H9 (cell line): Measurements from ENCODE around the gene SETBP1. TPM values are rescaled to one million over a fixed set of nuclear protein-coding genes. Genes with fewer than 3 reads are reported as not detected.

ENCODE experiments used
- DNase-seq: peaks from one replicate; pipeline ENCODE4 v3.0.0-alpha.2; 2017
- H2AFZ ChIP-seq: one replicate; pipeline ENCODE4 v1.6.1; 2013; ENCODE audit warnings: mild to moderate bottlenecking, low read length, control low read depth, moderate library complexity
- H2AK5ac ChIP-seq: 2 replicates; pipeline ENCODE4 v1.6.1; 2013; ENCODE audit warnings: low read length, control low read depth, mixed read lengths; ENCODE audit not compliant: insufficient read length
- H2BK120ac ChIP-seq: one replicate; pipeline ENCODE4 v1.6.1; 2013; ENCODE audit warnings: low read depth, mild to moderate bottlenecking, low read length, control low read depth, inconsistent platforms; ENCODE audit not compliant: poor library complexity, severe bottlenecking
- H2BK12ac ChIP-seq: 2 replicates; pipeline ENCODE4 v1.6.1; 2013; ENCODE audit warnings: low read length, control low read depth, mixed read lengths, low read depth; ENCODE audit not compliant: insufficient read length
- H2BK15ac ChIP-seq: 2 replicates; pipeline ENCODE4 v1.6.1; 2013; ENCODE audit warnings: low read depth, low read length, control low read depth
- H2BK20ac ChIP-seq: one replicate; pipeline ENCODE4 v1.6.1; 2013; ENCODE audit warnings: low read depth, mild to moderate bottlenecking, low read length, control low read depth, inconsistent platforms; ENCODE audit not compliant: poor library complexity, severe bottlenecking
- H2BK5ac ChIP-seq: 2 replicates; pipeline ENCODE4 v1.6.1; 2013; ENCODE audit warnings: low read length, control low read depth, mixed read lengths; ENCODE audit not compliant: insufficient read length
- H3K14ac ChIP-seq: 2 replicates; pipeline ENCODE4 v1.6.1; 2013; ENCODE audit warnings: low read length, control low read depth; ENCODE audit not compliant: insufficient read depth
- H3K18ac ChIP-seq: 2 replicates; pipeline ENCODE4 v1.6.1; 2013; ENCODE audit warnings: low read depth, mild to moderate bottlenecking, mixed read lengths, low read length, control low read depth; ENCODE audit not compliant: insufficient read length
- H3K23ac ChIP-seq: 2 replicates; pipeline ENCODE4 v1.6.1; 2013; ENCODE audit warnings: low read length, control low read depth, mixed read lengths, low read depth; ENCODE audit not compliant: insufficient read length
- H3K23me2 ChIP-seq: 2 replicates; pipeline ENCODE4 v1.6.1; 2013; ENCODE audit warnings: low read depth, mild to moderate bottlenecking, mixed read lengths, low read length, control low read depth; ENCODE audit not compliant: insufficient read length, poor library complexity, severe bottlenecking
- H3K27ac ChIP-seq: 2 replicates; pipeline ENCODE4 v1.5.1; 2013; ENCODE audit warnings: low read length, control low read depth, mixed read lengths, low read depth; ENCODE audit not compliant: insufficient read length
- H3K27me3 ChIP-seq: 2 replicates; pipeline ENCODE4 v1.6.1; 2013; ENCODE audit warnings: low read length, control low read depth, inconsistent platforms; ENCODE audit not compliant: insufficient read depth
- H3K4ac ChIP-seq: 2 replicates; pipeline ENCODE4 v1.6.1; 2013; ENCODE audit warnings: low read depth, mild to moderate bottlenecking, control low read depth, inconsistent platforms, low read length, moderate library complexity
- H3K4me1 ChIP-seq: 2 replicates; pipeline ENCODE4 v1.6.1; 2013; ENCODE audit warnings: low read length, control low read depth, inconsistent platforms; ENCODE audit not compliant: insufficient read depth
- H3K4me2 ChIP-seq: 2 replicates; pipeline ENCODE4 v1.6.1; 2013; ENCODE audit warnings: low read length, control low read depth, mixed read lengths; ENCODE audit not compliant: insufficient read length, insufficient read depth
- H3K56ac ChIP-seq: 2 replicates; pipeline ENCODE4 v1.6.1; 2013; ENCODE audit warnings: low read depth, mild to moderate bottlenecking, mixed read lengths, low read length, control low read depth; ENCODE audit not compliant: insufficient read length
- H3K79me1 ChIP-seq: 2 replicates; pipeline ENCODE4 v1.6.1; 2013; ENCODE audit warnings: low read depth, mild to moderate bottlenecking, moderate library complexity, low read length, control low read depth, inconsistent platforms; ENCODE audit not compliant: insufficient read depth, poor library complexity, severe bottlenecking
- H3K79me2 ChIP-seq: 2 replicates; pipeline ENCODE4 v1.6.1; 2013; ENCODE audit warnings: low read length, control low read depth, inconsistent platforms; ENCODE audit not compliant: insufficient read depth
- H3K9ac ChIP-seq: 2 replicates; pipeline ENCODE4 v1.6.1; 2013; ENCODE audit warnings: low read length, control low read depth, mixed read lengths; ENCODE audit not compliant: insufficient read length; ENCODE audit errors: extremely low read depth
- H3K9me3 ChIP-seq: one replicate; pipeline ENCODE4 v1.6.1; 2013; ENCODE audit warnings: low read depth, low read length, inconsistent platforms; ENCODE audit not compliant: control insufficient read depth
- H3T11ph ChIP-seq: one replicate; pipeline ENCODE4 v1.6.1; 2013; ENCODE audit warnings: mild to moderate bottlenecking, low read length, control low read depth, inconsistent platforms
- H4K20me1 ChIP-seq: one replicate; pipeline ENCODE4 v1.6.1; 2013; ENCODE audit not compliant: control insufficient read depth, insufficient read length, insufficient read depth
- H4K5ac ChIP-seq: 2 replicates; pipeline ENCODE4 v1.6.1; 2013; ENCODE audit warnings: low read depth, mild to moderate bottlenecking, mixed read lengths, low read length, control low read depth; ENCODE audit not compliant: insufficient read length
- H4K8ac ChIP-seq: replicated peaks from 2 replicates; pipeline ENCODE4 v1.6.1; 2013; ENCODE audit warnings: low read length, control low read depth, mixed read lengths, low read depth; ENCODE audit not compliant: insufficient read length
- H4K91ac ChIP-seq: 2 replicates; pipeline ENCODE4 v1.6.1; 2013; ENCODE audit warnings: low read depth, mild to moderate bottlenecking, moderate library complexity, mixed read lengths, low read length, control low read depth; ENCODE audit not compliant: insufficient read length
- H3K27ac Mint-ChIP-seq, 3 experiments: 2 replicates in 2 of 3; 3 replicates in 1 of 3; pipeline ENCODE4 v1.8.0; 2020 to 2021; ENCODE audit warnings: mixed read lengths in 3 of 3, mild to moderate bottlenecking in 1 of 3, moderate library complexity in 1 of 3
- H3K27me3 Mint-ChIP-seq: 2 replicates; pipeline ENCODE4 v1.8.0; 2021; ENCODE audit warnings: low read depth, mild to moderate bottlenecking, moderate library complexity, mixed read lengths
- H3K36me3 Mint-ChIP-seq, 3 experiments: 2 replicates in 2 of 3; 3 replicates in 1 of 3; pipeline ENCODE4 v1.8.0; 2020 to 2021; ENCODE audit warnings: low read depth in 3 of 3, mixed read lengths in 3 of 3; ENCODE audit not compliant: insufficient read depth in 1 of 3
- H3K4me1 Mint-ChIP-seq, 2 experiments: 2 replicates each; pipeline ENCODE4 v1.8.0; 2020; ENCODE audit warnings: mixed read lengths in 2 of 2
- H3K4me3 Mint-ChIP-seq, 2 experiments: 2 replicates in 1 of 2; 3 replicates in 1 of 2; pipeline ENCODE4 v1.8.0; 2020 to 2021; ENCODE audit warnings: mild to moderate bottlenecking in 2 of 2, mixed read lengths in 2 of 2, moderate library complexity in 1 of 2
- H3K9me3 Mint-ChIP-seq, 2 experiments: 2 replicates in 1 of 2; 3 replicates in 1 of 2; pipeline ENCODE4 v1.8.0; 2020; ENCODE audit warnings: mild to moderate bottlenecking in 2 of 2, mixed read lengths in 2 of 2, moderate library complexity in 1 of 2
- CTCF ChIP-seq: fragments of 200-600 bp; sonication (generic); conservative IDR thresholded peaks from 3 replicates; pipeline ENCODE4 v1.8.0; 2021; ENCODE audit warnings: antibody characterized with exemption, mild to moderate bottlenecking
- WGBS: extraction: QIAGEN DNeasy Blood & Tissue Kit; methylation state at CpG from one replicate; pipeline ENCODE4 v1.1.7; 2013; ENCODE audit warnings: missing lambda C conversion rate, low lambda C conversion rate, mixed read lengths; ENCODE audit not compliant: insufficient read length; ENCODE audit errors: extremely low coverage; 5-methylcytosine and 5-hydroxymethylcytosine counted together
- total RNA-seq: library from RNA; stranded (reverse); gene quantifications from 2 replicates; pipeline ENCODE4 v1.2.1, GENCODE V29; 2021

The SETBP1 gene
- total RNA-seq, 1 experiment from 2014 or later, result 4.6 TPM

GRCh38 chr18:45102126-45102525 lies 421.4 kb downstream of the SETBP1 start:
- Histone ChIP-seq H2BK15ac (no peak overlapping the region), H4K20me1 (no peaks in the 10 kb centered on the region), H3K79me2 (no peaks in the 10 kb centered on the region), H2BK5ac (no peak overlapping the region), H3K4me2 (no peak overlapping the region), H4K5ac (no peak overlapping the region), H3K18ac (no peak overlapping the region), H4K8ac (no peak overlapping the region), H3K79me1 (no peaks in the 10 kb centered on the region), H4K91ac (no peak overlapping the region), H3K4ac (no peak overlapping the region), H3K23me2 (no peaks in the 10 kb centered on the region), H3T11ph (no peak overlapping the region), H3K14ac (no peak overlapping the region), H3K4me1 (0 out of 2 replicates have a peak, but pooled peaks cover 3% of the 10 kb centered on the region), H3K9me3 (no peaks in the 10 kb centered on the region), H3K56ac (no peak overlapping the region), H2AK5ac (no peak overlapping the region), H2BK12ac (no peak overlapping the region), H2BK120ac (no peak overlapping the region), H2AFZ (no peak overlapping the region), H3K9ac (no peak overlapping the region), H3K27ac (no peak overlapping the region), H2BK20ac (no peak overlapping the region), H3K23ac (no peak overlapping the region), H3K27me3 (no peaks in the 10 kb centered on the region; the same call in 1 of the 2 replicates)
- Mint-ChIP-seq H3K4me3 (no peak overlapping the region), H3K36me3 (0 out of 7 replicates have a peak, but pooled peaks cover 0 to 2% (median 0%) of the 10 kb centered on the region in 3 experiments), H3K4me1 (peaks cover 13 to 20% of the 10 kb centered on the region in 2 experiments), H3K27ac (no peak overlapping the region), H3K9me3 (no peaks in the 10 kb centered on the region; a peak in 2 of 5 replicates), H3K27me3 (no peaks in the 10 kb centered on the region)
- no peak for TF ChIP-seq CTCF
- WGBS, result no CpG with 5 or more reads among the region's 3 CpGs
- DNase-seq, result no peak
